GM21447 (cell line): ENCODE results near the gene ALG1L2.
"Not testable (repeated sequence)": the region's sequence is repeated elsewhere in the genome, so short reads cannot be mapped to it uniquely, and the experiment has no call there.

Experiments
- ATAC-seq: cut with Tn5 transposase; IDR thresholded peaks from one replicate; pipeline ENCODE4 v1.9.1; 2021; ENCODE audit not compliant: unreplicated experiment

ALG1L2 gene

GRCh38 chr3:130093741-130094391 is 12.2 kb downstream of the ALG1L2 start:
- ATAC-seq, result no peak

GRCh38 chr3:130094491-130094941 is 12.9 kb downstream of the ALG1L2 start:
- not testable (repeated sequence) for ATAC-seq

GRCh38 chr3:130095858-130096257 is 14.2 kb downstream of the ALG1L2 start:
- not testable (repeated sequence) for ATAC-seq

- ATAC-seq, result not testable (repeated sequence)
These were observed 15.5 kb downstream of the ALG1L2 start for GRCh38 chr3:130097096-130097495.

- ATAC-seq, result not testable (repeated sequence)
These were observed 16.3 kb downstream of the ALG1L2 start for GRCh38 chr3:130097690-130098638.

- not testable (repeated sequence) for ATAC-seq
These were observed 17.2 kb downstream of the ALG1L2 start for GRCh38 chr3:130098639-130099385.

- ATAC-seq, result not testable (repeated sequence)
These were observed 20.9 kb downstream of the ALG1L2 start for GRCh38 chr3:130102545-130102944.

GRCh38 chr3:130104191-130104590 is 22.6 kb downstream of the ALG1L2 start:
- not testable (repeated sequence) for ATAC-seq

GRCh38 chr3:130107333-130107995 is 25.8 kb downstream of the ALG1L2 start:
- ATAC-seq, result not testable (repeated sequence)

- not testable (repeated sequence) for ATAC-seq
These were observed 27.4 kb downstream of the ALG1L2 start for GRCh38 chr3:130108836-130109585.

GRCh38 chr3:130110386-130111169 is 28.9 kb downstream of the ALG1L2 start:
- not testable (repeated sequence) for ATAC-seq

GRCh38 chr3:130111185-130111864 is 29.7 kb downstream of the ALG1L2 start:
- peak; percentile 99 for ATAC-seq

GRCh38 chr3:130111865-130112747 is 30.5 kb downstream of the ALG1L2 start:
- ATAC-seq, result peak; percentile 47

GRCh38 chr3:130112748-130113073 is 31.1 kb downstream of the ALG1L2 start:
- not testable (repeated sequence) for ATAC-seq

GRCh38 chr3:130115400-130115799 is 33.8 kb downstream of the ALG1L2 start:
- ATAC-seq, result not testable (repeated sequence)

- ATAC-seq, result no peak
These were observed 36.3 kb downstream of the ALG1L2 start for GRCh38 chr3:130117933-130118332.

GRCh38 chr3:130119824-130120223 is 38.2 kb downstream of the ALG1L2 start:
- ATAC-seq, result not testable (repeated sequence)

GRCh38 chr3:130120291-130120690 is 38.7 kb downstream of the ALG1L2 start:
- ATAC-seq, result not testable (repeated sequence)
